ENCODE results near the gene UPF1.

DNA sequence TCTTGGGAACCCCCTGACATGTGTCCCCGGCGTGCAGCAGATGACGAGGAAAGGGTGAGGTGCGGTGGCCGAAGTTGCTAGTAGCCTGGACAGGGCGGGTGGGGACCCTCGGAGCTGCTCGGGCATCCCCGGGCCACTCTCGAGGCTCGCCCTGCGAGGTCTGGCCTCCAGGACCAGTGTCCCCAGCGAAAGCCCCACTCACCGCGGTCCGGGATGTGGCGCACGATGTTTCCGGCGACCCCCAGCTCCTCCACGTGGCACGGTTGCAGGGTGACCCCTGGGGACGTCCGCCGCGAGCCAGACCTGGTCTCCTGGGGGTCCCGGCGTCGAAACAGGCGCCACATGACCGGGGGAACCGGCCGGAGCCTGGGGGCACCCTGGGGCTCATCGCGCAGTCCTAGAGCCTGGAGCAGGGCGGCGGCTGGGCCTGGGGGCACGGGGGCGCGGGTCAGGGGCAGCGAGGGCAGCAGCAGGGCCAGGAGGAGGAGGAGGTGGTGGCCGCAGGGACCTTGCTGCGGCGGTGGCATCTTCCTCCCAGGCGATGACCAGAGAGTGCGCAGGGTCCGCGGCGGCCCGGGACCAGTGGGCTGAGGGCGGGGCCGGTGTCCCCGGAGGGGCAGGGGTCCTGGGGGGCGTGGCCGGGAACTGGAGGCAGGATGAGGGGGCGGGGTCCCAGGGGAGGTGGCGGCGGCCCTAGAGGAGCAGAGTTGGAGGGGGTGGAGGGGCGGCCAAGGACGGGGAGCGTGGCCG, 38.2 kb downstream of the UPF1 start:
- TF ChIP-seq, protein P1, sequence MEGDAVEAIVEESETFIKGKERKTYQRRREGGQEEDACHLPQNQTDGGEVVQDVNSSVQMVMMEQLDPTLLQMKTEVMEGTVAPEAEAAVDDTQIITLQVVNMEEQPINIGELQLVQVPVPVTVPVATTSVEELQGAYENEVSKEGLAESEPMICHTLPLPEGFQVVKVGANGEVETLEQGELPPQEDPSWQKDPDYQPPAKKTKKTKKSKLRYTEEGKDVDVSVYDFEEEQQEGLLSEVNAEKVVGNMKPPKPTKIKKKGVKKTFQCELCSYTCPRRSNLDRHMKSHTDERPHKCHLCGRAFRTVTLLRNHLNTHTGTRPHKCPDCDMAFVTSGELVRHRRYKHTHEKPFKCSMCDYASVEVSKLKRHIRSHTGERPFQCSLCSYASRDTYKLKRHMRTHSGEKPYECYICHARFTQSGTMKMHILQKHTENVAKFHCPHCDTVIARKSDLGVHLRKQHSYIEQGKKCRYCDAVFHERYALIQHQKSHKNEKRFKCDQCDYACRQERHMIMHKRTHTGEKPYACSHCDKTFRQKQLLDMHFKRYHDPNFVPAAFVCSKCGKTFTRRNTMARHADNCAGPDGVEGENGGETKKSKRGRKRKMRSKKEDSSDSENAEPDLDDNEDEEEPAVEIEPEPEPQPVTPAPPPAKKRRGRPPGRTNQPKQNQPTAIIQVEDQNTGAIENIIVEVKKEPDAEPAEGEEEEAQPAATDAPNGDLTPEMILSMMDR (conservative IDR thresholded peaks at IDR 0.05; ENCODE audit: low read length) = no peak
- no peak for TF ChIP-seq EZH2phosphoT487 (IDR thresholded peaks at IDR 0.05; ENCODE audit: borderline replicate concordance, low read depth, low read length)

All from OCI-LY7 (cell line).